RWPE1 (cell line): ENCODE measurements around the gene TPM1.

Source experiments
- CTCF ChIA-PET: fragments of 350-600 bp; sonication (Branson Sonifier 250); formaldehyde crosslinking; extraction: SDS; loops from one replicate; lab custom pipeline; 2021; lab: Yijun Ruan, JAX
- POLR2A ChIA-PET: fragments of 400-600 bp; formaldehyde crosslinking; extraction: SDS; loops from one replicate; lab custom pipeline; 2020; ENCODE audit warnings: antibody characterized with exemption; ENCODE audit not compliant: low non-redundant PET; lab: Yijun Ruan, JAX
- DNase-seq: peaks from one replicate; pipeline ENCODE4 v3.0.0; 2012; ENCODE audit warnings: low spot score
- H3K27ac ChIP-seq: fragments of 450-650 bp; 2 replicates; pipeline ENCODE4 v1.5.1; 2017
- CTCF ChIP-seq: fragments of 450-650 bp; conservative IDR thresholded peaks from 2 replicates; pipeline ENCODE4 v1.5.1; 2017; ENCODE audit warnings: low read depth, mild to moderate bottlenecking

TPM1 gene

GRCh38 chr15:63008333-63009049 lies 34.1 kb upstream of the TPM1 start:
- no peak for DNase-seq
- no peak overlapping the region for H3K27ac ChIP-seq
- ChIA-PET POLR2A (no interaction called here), CTCF (no interaction called here)
- no peak for TF ChIP-seq CTCF

- CTCF ChIA-PET, result no interaction called here
- H3K27ac ChIP-seq, result no peak overlapping the region
- POLR2A ChIA-PET, result no interaction called here
Observed at GRCh38 chr15:63010386-63010785, 32.2 kb upstream of the TPM1 start.

DNA sequence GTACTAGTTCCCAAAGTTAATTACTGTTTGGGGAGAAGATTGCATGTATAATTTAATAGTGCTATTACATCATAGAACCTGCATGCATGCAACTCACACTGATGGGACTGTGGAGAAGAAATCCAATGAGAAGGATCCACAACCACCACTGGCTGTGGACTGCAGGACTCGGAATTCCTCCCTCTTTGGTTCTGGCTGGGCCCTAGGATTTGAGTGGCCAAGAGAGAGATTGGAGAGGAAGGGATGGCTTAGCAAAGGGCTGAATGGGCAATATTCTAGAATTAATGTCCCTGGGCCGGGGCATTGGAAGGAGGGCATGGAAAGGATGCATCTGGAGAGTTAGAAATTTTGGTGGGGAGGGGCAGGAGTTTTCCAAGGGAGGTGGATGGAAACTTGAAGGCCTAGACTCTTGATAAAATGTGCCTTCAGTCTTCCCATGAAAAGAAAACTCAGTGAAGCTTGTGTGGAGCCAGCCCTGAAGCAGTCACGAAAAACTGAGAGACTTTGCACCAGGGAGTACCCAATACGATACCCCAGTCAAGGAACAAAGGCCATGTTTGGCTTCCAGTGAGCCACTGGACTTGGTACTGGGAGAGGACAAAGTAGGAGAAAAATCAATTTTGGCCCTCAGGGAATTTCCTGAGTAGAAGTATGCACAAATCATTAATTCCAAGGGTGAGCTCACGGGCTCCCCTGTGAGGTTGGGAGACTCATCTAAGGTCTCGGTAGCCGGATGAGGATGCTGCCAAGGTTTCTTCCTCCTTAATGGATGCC lies 31.4 kb upstream of the TPM1 start:
- H3K27ac ChIP-seq, result no peak overlapping the region
- DNase-seq, result no peak
- POLR2A ChIA-PET, result no interaction called here
- TF ChIP-seq CTCF, result no peak
- CTCF ChIA-PET, result interaction anchor here (0.7 kb wide), 1 partner anchor 29 kb away, joined by 4 read pairs; no protein-coding TSS in a partner anchor

More at GRCh38 chr15:63010386-63010785, 32.2 kb upstream of the TPM1 start:
- DNase-seq, result no peak
- TF ChIP-seq CTCF, result no peak

GRCh38 chr15:63012444-63012843 lies 30.1 kb upstream of the TPM1 start:
- ChIA-PET POLR2A (no interaction called here), CTCF (no interaction called here)
- no peak overlapping the region; the same call in 1 of the 2 replicates for H3K27ac ChIP-seq
- no peak for TF ChIP-seq CTCF
- no peak for DNase-seq

DNA sequence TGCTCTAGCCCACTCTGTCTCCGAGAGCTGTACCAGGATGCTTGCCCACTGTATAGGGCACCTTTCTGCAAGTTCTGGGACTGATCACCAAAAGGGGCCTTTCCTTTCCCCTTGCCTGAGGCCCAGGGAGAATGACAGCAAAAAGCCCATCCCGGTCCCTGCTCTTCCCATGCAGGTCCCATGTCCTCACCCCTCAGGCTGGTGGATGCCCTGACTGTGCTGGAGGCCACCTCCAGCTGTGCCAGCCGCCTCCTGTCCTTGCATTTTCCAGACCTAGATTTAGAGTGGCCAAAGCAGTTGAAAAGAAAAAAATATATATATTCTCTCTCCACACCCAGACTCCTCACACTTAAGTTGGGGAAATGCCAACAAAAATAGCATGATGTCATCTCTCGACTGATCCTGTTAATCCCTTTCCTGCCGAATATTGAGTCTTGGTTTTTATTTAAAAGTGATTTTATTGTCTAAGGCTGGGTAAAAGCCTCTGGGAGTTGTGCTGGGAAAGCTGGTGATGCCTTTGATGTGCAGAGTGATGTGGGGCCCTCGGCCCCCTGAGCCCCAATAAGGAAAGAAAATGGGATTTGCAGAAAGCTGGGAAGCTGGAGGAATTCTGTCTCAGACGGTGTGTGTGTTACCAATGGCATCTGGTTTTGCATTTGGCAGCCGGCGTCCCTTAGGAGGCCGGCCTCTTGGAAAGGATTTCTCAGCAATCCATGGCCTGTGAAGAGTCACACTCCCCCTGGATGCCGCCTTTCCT lies 29.3 kb upstream of the TPM1 start:
- TF ChIP-seq CTCF, result no peak
- CTCF ChIA-PET, result interaction anchor here (2.8 kb wide), 1 partner anchor 35 kb away, joined by 14 read pairs; no protein-coding TSS in a partner anchor
- POLR2A ChIA-PET, result no interaction called here
- peak overlapping the region; percentile 89 for H3K27ac ChIP-seq
- peak; percentile 81 for DNase-seq

- TF ChIP-seq CTCF, result no peak
- no peak for DNase-seq
- ChIA-PET POLR2A (no interaction called here), CTCF (interaction anchor here (0.5 to 2.8 kb wide), 2 partner anchors 30 to 34 kb away, joined by 3 to 14 read pairs; no protein-coding TSS in a partner anchor)
- H3K27ac ChIP-seq, result peak overlapping the region; percentile 7; the same call in 1 of the 2 replicates
Observed at GRCh38 chr15:63014578-63014977, 28.0 kb upstream of the TPM1 start.
